Measurements from ENCODE around the gene EML5. TPM values are rescaled to one million over a fixed set of nuclear protein-coding genes. Genes with fewer than 3 reads are reported as not detected.

Gene EML5
- polyA plus RNA-seq, 3 donors = not detected

GRCh38 chr14:88823968-88824313 lies 31.2 kb upstream of the EML5 start:
- WGBS (ENCODE audit: insufficient coverage) = 0% methylated on average over 6 of the region's 9 CpGs
- Mint-ChIP-seq H3K27ac (peak overlapping the region; percentile 96 to 99 (median 99)), H3K36me3 (no peaks in the 10 kb centered on the region), H3K4me3 (peak overlapping the region; percentile 74 to 98), H3K4me1 (peaks cover 14% of the 10 kb centered on the region), H3K27me3 (ENCODE audit: low read depth in 3 of 3) (peaks cover 1 to 12% (median 6%) of the 10 kb centered on the region in 3 donors), H3K9me3 (no peaks in the 10 kb centered on the region)
- H3K9ac ChIP-seq (ENCODE audit: insufficient read depth, low read length, poor library complexity, severe bottlenecking) = peak overlapping the region; percentile 73
- H3K4me3 ChIP-seq (replicated peaks in 1 of 3; ENCODE audit: low read depth in 2 of 3, low read length in 3 of 3) = peak overlapping the region; percentile 68 to 82 (median 81)
- H3K36me3 ChIP-seq (replicated peaks in 1 of 2; ENCODE audit: control insufficient read depth in 1 of 2, insufficient read depth in 2 of 2, low read length in 2 of 2) = no peaks in the 10 kb centered on the region
- no peaks in the 10 kb centered on the region for H3K27me3 ChIP-seq (ENCODE audit: control insufficient read depth in 2 of 2, insufficient read depth in 2 of 2, low read length in 2 of 2)
- no peaks in the 10 kb centered on the region for H3K9me3 ChIP-seq (replicated peaks in 1 of 2; ENCODE audit: control insufficient read depth in 1 of 2, insufficient read depth in 1 of 2, low read length in 2 of 2)
- H2AFZ ChIP-seq (ENCODE audit: insufficient read depth, low read depth, low read length, poor library complexity, severe bottlenecking) = peak overlapping the region; percentile 98
- H4K20me1 ChIP-seq (ENCODE audit: insufficient read depth, low read length) = no peaks in the 10 kb centered on the region
- no peak for DNase-seq
- H3K79me2 ChIP-seq (ENCODE audit: insufficient read depth, low read length) = no peaks in the 10 kb centered on the region
- H3K4me1 ChIP-seq (ENCODE audit: control insufficient read depth in 1 of 2, insufficient read depth in 2 of 2, low read length in 2 of 2) = peaks cover 14% of the 10 kb centered on the region in 2 donors
- TF ChIP-seq CTCF (IDR thresholded peaks at IDR 0.05) = no peak
- peak overlapping the region in 1 of 2 donors; percentile 85 for H3K27ac ChIP-seq (ENCODE audit: low read depth in 1 of 2, low read length in 2 of 2)
- H3K4me2 ChIP-seq (replicated peaks; ENCODE audit: extremely low read depth, low read length, poor library complexity, severe bottlenecking) = peak overlapping the region; percentile 95
- intact Hi-C loops (cut with micrococcal nuclease) = no loop called here

GRCh38 chr14:88821888-88822287 lies 29.1 kb upstream of the EML5 start:
- no peak for DNase-seq
- H3K36me3 Mint-ChIP-seq = no peaks in the 10 kb centered on the region
- Histone ChIP-seq H2AFZ (ENCODE audit: insufficient read depth, low read depth, low read length, poor library complexity, severe bottlenecking) (no peak overlapping the region), H3K79me2 (ENCODE audit: insufficient read depth, low read length) (no peaks in the 10 kb centered on the region), H3K4me2 (replicated peaks; ENCODE audit: extremely low read depth, low read length, poor library complexity, severe bottlenecking) (no peak overlapping the region), H4K20me1 (ENCODE audit: insufficient read depth, low read length) (no peaks in the 10 kb centered on the region), H3K27ac (ENCODE audit: low read depth in 1 of 2, low read length in 2 of 2) (no peak overlapping the region), H3K9me3 (replicated peaks in 1 of 2; ENCODE audit: control insufficient read depth in 1 of 2, insufficient read depth in 1 of 2, low read length in 2 of 2) (no peaks in the 10 kb centered on the region), H3K4me3 (replicated peaks in 1 of 3; ENCODE audit: low read depth in 2 of 3, low read length in 3 of 3) (no peak overlapping the region), H3K4me1 (ENCODE audit: control insufficient read depth in 1 of 2, insufficient read depth in 2 of 2, low read length in 2 of 2) (peaks cover 13 to 14% of the 10 kb centered on the region in 2 donors), H3K36me3 (replicated peaks in 1 of 2; ENCODE audit: control insufficient read depth in 1 of 2, insufficient read depth in 2 of 2, low read length in 2 of 2) (no peaks in the 10 kb centered on the region), H3K27me3 (ENCODE audit: control insufficient read depth in 2 of 2, insufficient read depth in 2 of 2, low read length in 2 of 2) (no peaks in the 10 kb centered on the region), H3K9ac (ENCODE audit: insufficient read depth, low read length, poor library complexity, severe bottlenecking) (no peak overlapping the region)
- intact Hi-C loops (cut with micrococcal nuclease) = no loop called here
- H3K9me3 Mint-ChIP-seq = no peaks in the 10 kb centered on the region
- WGBS (ENCODE audit: insufficient coverage) = no CpG with 5 or more reads among the region's 2 CpGs
- peaks cover 12% of the 10 kb centered on the region for H3K4me1 Mint-ChIP-seq
- H3K4me3 Mint-ChIP-seq = no peak overlapping the region
- H3K27me3 Mint-ChIP-seq (ENCODE audit: low read depth in 3 of 3) = peaks cover 2 to 17% (median 8%) of the 10 kb centered on the region in 3 donors
- TF ChIP-seq CTCF (IDR thresholded peaks at IDR 0.05) = no peak
- no peak overlapping the region for H3K27ac Mint-ChIP-seq
